HT1080 (cell line): Measurements from ENCODE around the gene GATB. TPM values are rescaled to one million over a fixed set of nuclear protein-coding genes. Genes with fewer than 3 reads are reported as not detected.
A peak's percentile ranks its signal among the peaks of the same experiment; 100 is the strongest.

ENCODE experiments used
- DNase-seq: peaks from one replicate; pipeline ENCODE4 v3.0.0-alpha.2; 2015; ENCODE audit warnings: low read depth
- total RNA-seq: library from RNA; depleted of rRNA; stranded (reverse); fragments of >200 nt; shearing (Covaris generic); gene quantifications from 2 replicates; pipeline ENCODE4 v1.2.3, GENCODE V29; 2014

GATB gene
- total RNA-seq, 1 experiment from 2014 or later: 35.7 TPM

- DNase-seq: no peak
Observed at GRCh38 chr4:151653548-151653918, 107.3 kb downstream of the GATB start.

- DNase-seq: no peak
Observed at GRCh38 chr4:151652841-151653547, 107.8 kb downstream of the GATB start.

- no peak for DNase-seq
Observed at GRCh38 chr4:151651496-151651895, 109.3 kb downstream of the GATB start.

GRCh38 chr4:151649479-151649878, 111.3 kb downstream of the GATB start:
- DNase-seq: no peak

- peak; percentile 13 for DNase-seq
Observed at GRCh38 chr4:151646322-151646721, 114.5 kb downstream of the GATB start.

GRCh38 chr4:151644622-151645021, 116.2 kb downstream of the GATB start:
- peak; percentile 18 for DNase-seq

- no peak for DNase-seq
Observed at GRCh38 chr4:151643564-151643963, 117.2 kb downstream of the GATB start.

GRCh38 chr4:151641983-151642382, 118.8 kb downstream of the GATB start:
- DNase-seq: peak; percentile 13

- peak; percentile 64 for DNase-seq
Observed at GRCh38 chr4:151641167-151641566, 119.6 kb downstream of the GATB start.

GRCh38 chr4:151640381-151640780, 120.4 kb downstream of the GATB start:
- no peak for DNase-seq

GRCh38 chr4:151638295-151638858, 122.4 kb downstream of the GATB start:
- DNase-seq: no peak

GRCh38 chr4:151631349-151631748, 129.5 kb downstream of the GATB start:
- no peak for DNase-seq

- no peak for DNase-seq
Observed at GRCh38 chr4:151629097-151629783, 131.6 kb downstream of the GATB start.

GRCh38 chr4:151628001-151628608, 132.7 kb downstream of the GATB start:
- DNase-seq: no peak

- DNase-seq: peak; percentile 73
Observed at GRCh38 chr4:151627491-151627890, 133.3 kb downstream of the GATB start.

- no peak for DNase-seq
Observed at GRCh38 chr4:151626751-151627150, 134.1 kb downstream of the GATB start.

- no peak for DNase-seq
Observed at GRCh38 chr4:151626228-151626627, 134.6 kb downstream of the GATB start.

GRCh38 chr4:151624626-151625565, 135.9 kb downstream of the GATB start:
- DNase-seq: no peak
